COLO668 (cell line): ENCODE data around the gene COL21A1.
"Not testable (repeated sequence)": the region's sequence is repeated elsewhere in the genome, so short reads cannot be mapped to it uniquely, and the experiment has no call there.

Experiments used
- DNase-seq: peaks from one replicate; lab custom pipeline; 2025; ENCODE audit not compliant: unreplicated experiment; lab: John Stamatoyannopoulos, UW

COL21A1 gene

DNA sequence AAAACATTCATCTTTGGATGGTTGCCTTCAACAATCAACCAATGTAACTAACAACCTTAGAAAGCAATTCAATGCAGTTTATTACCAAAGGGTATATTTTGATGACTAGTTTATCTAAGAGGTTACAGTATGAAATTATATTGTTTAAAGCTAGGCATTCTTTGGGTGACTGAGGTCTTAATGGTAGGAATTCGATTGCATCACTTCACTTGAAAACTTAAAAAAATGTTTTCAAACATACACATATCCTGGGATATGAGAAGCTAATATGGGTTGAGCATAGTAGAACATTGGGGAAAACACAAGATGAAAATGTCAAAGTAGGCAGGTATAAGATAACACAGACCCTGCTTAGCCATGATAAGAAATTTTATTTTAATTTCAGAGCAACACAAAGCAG lies 227.4 kb downstream of the COL21A1 start:
- no peak for DNase-seq

DNA sequence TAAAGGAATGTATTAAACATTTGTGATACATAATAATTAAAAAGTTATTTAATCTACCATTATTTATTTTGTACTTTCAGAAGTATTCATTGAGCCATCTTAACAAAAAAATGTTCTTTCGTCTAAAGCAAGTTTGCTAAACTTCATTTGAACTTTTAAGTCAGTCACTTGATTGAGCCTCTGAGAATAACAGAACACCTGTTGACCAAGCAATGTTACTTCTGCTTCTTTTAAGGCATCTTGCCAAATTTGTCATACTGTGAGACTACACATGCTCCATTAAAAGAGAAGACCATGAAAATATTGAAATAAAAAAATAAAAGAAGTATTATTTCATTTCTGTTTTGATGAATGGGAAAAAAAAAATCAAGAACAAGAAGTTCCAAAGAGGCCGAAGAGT lies 230.2 kb downstream of the COL21A1 start:
- DNase-seq: no peak

DNA sequence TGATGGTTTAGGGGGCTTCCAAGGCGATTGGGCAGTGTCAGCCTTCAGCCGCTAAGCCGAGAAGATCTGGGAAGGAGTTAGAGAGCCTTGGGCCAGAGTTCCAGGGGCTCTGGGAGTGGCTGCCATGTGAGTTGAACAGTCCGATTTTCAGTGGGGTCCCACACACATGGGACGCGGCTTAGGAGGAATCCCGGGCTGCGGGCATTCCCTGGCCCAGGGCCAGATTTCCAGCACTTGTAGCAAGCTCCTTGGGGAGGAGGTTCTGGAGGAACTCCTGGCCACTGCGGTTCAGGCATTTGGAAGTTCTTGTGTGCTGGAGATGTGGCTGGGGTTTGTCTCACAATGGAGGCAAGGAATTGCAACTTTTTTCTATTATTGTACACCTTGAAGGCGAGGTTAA lies 233.3 kb downstream of the COL21A1 start:
- DNase-seq: not testable (repeated sequence)

DNA sequence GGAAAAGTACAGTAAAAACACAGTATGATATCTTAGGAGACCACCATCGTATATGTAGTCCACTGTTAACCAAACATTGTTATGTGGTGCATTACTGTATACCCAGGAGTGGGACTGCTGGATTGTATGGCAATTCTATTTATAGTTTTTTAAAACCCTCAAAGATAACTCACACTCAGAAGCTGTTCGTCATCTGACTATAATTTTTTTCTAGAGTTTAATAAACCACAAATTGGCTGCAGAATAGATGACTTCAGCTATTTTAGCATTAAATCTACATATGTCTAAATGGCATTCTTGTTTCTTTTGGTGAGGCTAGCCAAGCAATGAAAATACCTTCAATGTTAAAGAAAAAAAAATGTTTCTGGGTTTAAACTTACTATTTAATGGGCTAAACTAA lies 237.7 kb downstream of the COL21A1 start:
- DNase-seq: no peak
